Transverse colon (tissue), 4 donors: ENCODE data around the gene CHTF18. TPM values are rescaled to one million over a fixed set of nuclear protein-coding genes. Genes with fewer than 3 reads are reported as not detected.
"Not testable (repeated sequence)": the region's sequence is repeated elsewhere in the genome, so short reads cannot be mapped to it uniquely, and the experiment has no call there.

Source experiments
- DNase-seq: peaks from one replicate; pipeline ENCODE4 v3.0.0-alpha.2; 2019
- H3K27ac ChIP-seq, 4 donors: fragments of 200-600 bp; sonication (generic); 2 replicates each; pipeline ENCODE4 v1.5.1; 2016 to 2018; ENCODE audit warnings: inconsistent platforms in 4 of 4
- H3K27me3 ChIP-seq: fragments of 200-600 bp; sonication (generic); 2 replicates; pipeline ENCODE4 v1.5.1; 2017; ENCODE audit warnings: inconsistent platforms
- H3K36me3 ChIP-seq, 4 donors: fragments of 200-600 bp; sonication (generic); 2 replicates each; pipeline ENCODE4 v1.5.1; 2017 to 2019; ENCODE audit warnings: inconsistent platforms in 4 of 4
- H3K4me1 ChIP-seq, 4 donors: fragments of 200-600 bp; sonication (generic); 2 replicates each; pipeline ENCODE4 v1.5.1; 2017 to 2020; ENCODE audit warnings: inconsistent platforms in 4 of 4
- H3K4me3 ChIP-seq, 4 donors: fragments of 200-600 bp; sonication (generic); 1 replicate in 1 of 4; 2 replicates in 3 of 4; pipeline versions ENCODE4 v1.5.1 to v1.6.1; 2017 to 2019; ENCODE audit warnings: inconsistent platforms in 4 of 4
- H3K9me3 ChIP-seq, 2 donors: fragments of 200-600 bp; sonication (generic); 2 replicates each; pipeline ENCODE4 v1.5.1; 2017 to 2019; ENCODE audit warnings: inconsistent platforms in 2 of 2
- EP300 ChIP-seq: sonication (generic); formaldehyde crosslinking; IDR thresholded peaks from one replicate; pipeline ENCODE4 v1.6.1; 2017; ENCODE audit warnings: antibody characterized with exemption, low read depth
- POLR2A ChIP-seq: fragments of 450-650 bp; IDR thresholded peaks from one replicate; pipeline ENCODE4 v1.6.1; 2016; ENCODE audit warnings: antibody characterized with exemption, mild to moderate bottlenecking, moderate library complexity
- POLR2AphosphoS5 ChIP-seq, 3 donors: sonication (generic); formaldehyde crosslinking; IDR thresholded peaks; one replicate each; pipeline ENCODE4 v1.6.1; 2016; ENCODE audit warnings: antibody characterized with exemption in 3 of 3
- WGBS, 2 donors: methylation state at CpG; one replicate each; pipeline ENCODE4 v1.1.5; 2018; ENCODE audit warnings: low coverage in 1 of 2; 5-methylcytosine and 5-hydroxymethylcytosine counted together
- in situ Hi-C, 4 donors: fragments of 200-750 bp; cut with MboI; loops; one replicate each; pipeline versions ENCODE4 v1.15.0 to v1.15.1; 2017; ENCODE audit warnings: low sequenced_read_pairs in 3 of 4, low pct_ligation_motif_present in 1 of 4, low pct_unique_long_range_greater_than_20kb in 1 of 4
- intact Hi-C: fragments of 100-400 bp; cut with DNase I; formaldehyde crosslinking; loops from one replicate; pipeline ENCODE4 v1.15.1; 2023; ENCODE audit warnings: low total_unique reads
- total RNA-seq, 4 donors: library from RNA; depleted of rRNA; stranded (reverse); fragments of >200 nt; gene quantifications; one replicate each; pipeline ENCODE4 v1.1.0, GENCODE V29; 2016
- TF ChIP-seq, protein P1 (sequence below), 5 experiments: fragments of 200-600 bp in 3 of 5; fragments of 450-650 bp in 2 of 5; sonication (generic) in 3 of 5; IDR thresholded peaks; 1 replicate in 2 of 5; 2 replicates in 3 of 5; pipeline ENCODE4 v1.5.1; 2016 to 2017; ENCODE audit warnings: antibody characterized with exemption in 5 of 5, inconsistent platforms in 3 of 5, mild to moderate bottlenecking in 2 of 5, moderate library complexity in 1 of 5

CHTF18 gene
- total RNA-seq, 4 donors from 2014 or later, result 4.6 to 33.4 (median 12.9) TPM

DNA sequence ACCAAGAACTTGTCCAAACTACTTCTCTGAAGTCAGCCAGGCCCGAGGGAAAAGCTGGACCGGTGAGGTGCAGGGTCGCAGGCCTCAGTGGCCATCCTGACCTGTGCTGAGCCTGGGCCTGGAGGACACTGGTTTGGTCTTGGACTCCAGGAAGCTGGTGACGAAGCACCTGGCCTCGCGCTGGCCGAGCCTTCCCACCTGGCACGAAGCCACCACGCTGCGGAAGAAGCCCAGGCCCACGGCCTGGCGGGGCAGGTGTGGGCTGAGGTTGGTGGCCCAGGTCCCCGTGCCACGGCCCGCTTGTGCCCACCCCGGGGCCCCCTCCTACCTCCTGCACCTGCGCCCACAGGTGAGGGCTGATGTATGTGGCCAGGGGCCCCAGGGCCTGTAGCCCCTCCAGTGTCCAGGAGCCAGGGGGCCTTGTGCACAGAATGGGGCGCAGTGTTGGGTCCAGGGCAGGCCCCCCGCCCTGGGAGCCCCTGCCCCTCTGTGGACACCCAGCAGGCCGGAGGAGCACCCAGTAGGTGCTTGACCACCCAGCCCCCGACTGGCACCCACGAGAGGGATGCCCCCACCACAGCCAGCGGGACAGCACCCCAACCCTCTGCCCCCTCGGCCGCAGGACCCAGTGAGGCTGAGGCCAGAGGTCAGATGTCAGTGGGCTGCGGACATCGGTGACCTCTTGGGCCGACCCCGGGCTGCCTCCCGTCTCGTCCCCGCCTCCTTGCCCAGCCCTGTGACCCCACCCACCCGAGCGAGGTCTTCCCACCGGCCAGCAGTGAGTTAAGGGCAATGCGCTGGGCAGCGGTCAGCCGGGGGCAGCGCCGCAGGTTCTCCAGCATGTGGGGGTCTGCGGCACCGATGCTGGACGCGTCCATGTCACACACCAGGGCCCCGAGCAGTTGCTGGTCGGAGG, 14.1 kb upstream of the CHTF18 start:
- no peaks in the 10 kb centered on the region for H3K36me3 ChIP-seq
- no peak overlapping the region for H3K27ac ChIP-seq
- TF ChIP-seq POLR2AphosphoS5 (IDR thresholded peaks at IDR 0.05) (no peak), EP300 (no peak), POLR2A (no peak)
- TF ChIP-seq, protein P1, sequence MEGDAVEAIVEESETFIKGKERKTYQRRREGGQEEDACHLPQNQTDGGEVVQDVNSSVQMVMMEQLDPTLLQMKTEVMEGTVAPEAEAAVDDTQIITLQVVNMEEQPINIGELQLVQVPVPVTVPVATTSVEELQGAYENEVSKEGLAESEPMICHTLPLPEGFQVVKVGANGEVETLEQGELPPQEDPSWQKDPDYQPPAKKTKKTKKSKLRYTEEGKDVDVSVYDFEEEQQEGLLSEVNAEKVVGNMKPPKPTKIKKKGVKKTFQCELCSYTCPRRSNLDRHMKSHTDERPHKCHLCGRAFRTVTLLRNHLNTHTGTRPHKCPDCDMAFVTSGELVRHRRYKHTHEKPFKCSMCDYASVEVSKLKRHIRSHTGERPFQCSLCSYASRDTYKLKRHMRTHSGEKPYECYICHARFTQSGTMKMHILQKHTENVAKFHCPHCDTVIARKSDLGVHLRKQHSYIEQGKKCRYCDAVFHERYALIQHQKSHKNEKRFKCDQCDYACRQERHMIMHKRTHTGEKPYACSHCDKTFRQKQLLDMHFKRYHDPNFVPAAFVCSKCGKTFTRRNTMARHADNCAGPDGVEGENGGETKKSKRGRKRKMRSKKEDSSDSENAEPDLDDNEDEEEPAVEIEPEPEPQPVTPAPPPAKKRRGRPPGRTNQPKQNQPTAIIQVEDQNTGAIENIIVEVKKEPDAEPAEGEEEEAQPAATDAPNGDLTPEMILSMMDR (IDR thresholded peaks at IDR 0.05), result no peak
- no peak for DNase-seq
- 77% methylated on average over 30 of the region's 46 CpGs; no CpG with 5 or more reads in 1 of the 2 donors for WGBS, 2 donors
- no peaks in the 10 kb centered on the region for H3K9me3 ChIP-seq
- in situ Hi-C loops, result no loop called here
- no peak overlapping the region for H3K4me3 ChIP-seq
- intact Hi-C loops, result no loop called here
- peaks cover 47% of the 10 kb centered on the region for H3K27me3 ChIP-seq
- no peaks in the 10 kb centered on the region for H3K4me1 ChIP-seq

DNA sequence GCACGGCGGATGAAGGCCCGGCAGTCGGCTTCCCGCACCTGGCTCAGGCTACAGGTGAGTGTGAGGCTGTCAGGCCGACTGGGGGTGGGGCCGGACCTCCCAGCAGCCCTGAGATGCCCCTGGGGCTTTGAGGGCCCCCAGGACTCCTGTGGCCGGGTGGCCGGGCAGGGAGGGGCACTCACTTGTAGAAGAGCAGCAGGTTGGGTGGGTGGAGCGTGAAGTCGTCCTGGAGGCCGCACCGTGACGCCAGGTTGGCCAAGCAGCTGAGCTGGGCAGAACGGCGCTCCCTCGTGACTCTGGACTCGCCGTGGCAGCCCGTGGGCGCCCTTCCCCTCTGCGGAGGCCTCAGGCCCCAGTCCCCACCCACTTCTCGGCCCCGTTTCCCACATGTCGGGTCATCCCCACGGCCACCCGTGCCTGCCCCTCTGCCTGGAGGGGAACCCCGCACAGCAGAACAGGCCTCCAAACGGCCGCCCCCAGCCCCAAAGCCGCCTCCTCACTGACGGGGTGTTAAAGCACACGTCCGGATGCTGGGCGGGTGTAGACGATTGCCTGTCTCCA, 13.1 kb upstream of the CHTF18 start:
- no peak for TF ChIP-seq EP300
- TF ChIP-seq, protein P1 (IDR thresholded peaks at IDR 0.05), result no peak
- TF ChIP-seq POLR2A, result no peak
- H3K27me3 ChIP-seq, result peaks cover 54% of the 10 kb centered on the region
- 64% methylated on average over 28 of the region's 36 CpGs; no CpG with 5 or more reads in 1 of the 2 donors for WGBS, 2 donors
- H3K4me3 ChIP-seq, result no peak overlapping the region
- in situ Hi-C loops, result no loop called here
- no peaks in the 10 kb centered on the region for H3K36me3 ChIP-seq
- no peaks in the 10 kb centered on the region for H3K4me1 ChIP-seq
- H3K27ac ChIP-seq, result no peak overlapping the region
- intact Hi-C loops, result no loop called here
- H3K9me3 ChIP-seq, result no peaks in the 10 kb centered on the region
- DNase-seq, result no peak

DNA sequence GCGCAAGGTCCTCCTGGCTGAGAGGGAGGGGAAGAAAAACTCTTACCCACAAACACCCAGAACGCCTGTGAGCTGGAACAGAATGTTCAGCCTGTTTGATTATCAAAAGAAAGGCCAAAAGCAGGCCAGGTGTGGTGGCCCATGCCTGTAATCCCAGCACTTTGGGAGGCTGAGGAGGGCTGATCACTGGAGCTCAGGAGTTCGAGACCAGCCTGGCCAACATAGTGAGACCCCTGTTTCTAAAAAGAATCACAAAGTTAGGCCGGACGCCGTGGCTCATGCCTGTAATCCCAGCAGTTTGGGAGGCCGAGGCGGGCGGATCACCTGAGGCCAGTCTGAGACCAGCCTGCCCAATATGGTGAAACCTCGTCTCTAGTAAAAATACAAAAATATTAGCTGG, 12.1 kb upstream of the CHTF18 start:
- H3K4me3 ChIP-seq, in situ Hi-C loops, H3K27ac ChIP-seq, DNase-seq, H3K9me3 ChIP-seq, H3K4me1 ChIP-seq, H3K36me3 ChIP-seq, intact Hi-C loops: not testable (repeated sequence)
- 84% methylated on average over 10 of the region's 10 CpGs; no CpG with 5 or more reads in 1 of the 2 donors for WGBS, 2 donors
- H3K27me3 ChIP-seq, result peaks cover 58% of the 10 kb centered on the region

DNA sequence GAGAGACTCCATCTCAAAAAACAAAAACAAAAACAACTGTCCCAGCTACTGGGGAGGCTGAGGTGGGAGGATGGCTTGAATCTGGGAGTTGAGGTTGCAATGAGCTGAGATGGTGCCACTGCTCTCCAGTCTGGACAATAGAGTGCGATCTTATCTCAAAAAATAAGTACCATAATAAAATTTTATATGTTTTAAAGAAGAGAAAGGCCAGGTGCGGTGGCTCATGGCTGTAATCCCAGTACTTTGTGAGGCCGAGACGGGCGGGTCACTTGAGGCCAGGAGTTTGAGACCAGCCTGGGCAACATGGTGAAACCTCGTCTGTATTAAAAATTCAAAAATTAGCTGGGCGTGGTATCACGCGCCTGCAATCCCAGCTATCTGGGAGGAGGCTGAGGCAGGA, 11.6 kb upstream of the CHTF18 start:
- Histone ChIP-seq H3K4me1 (no peaks in the 10 kb centered on the region), H3K27me3 (peaks cover 63% of the 10 kb centered on the region), H3K4me3 (no peak overlapping the region), H3K36me3 (no peaks in the 10 kb centered on the region), H3K27ac (no peak overlapping the region), H3K9me3 (no peaks in the 10 kb centered on the region)
- intact Hi-C loops, result no loop called here
- no peak for DNase-seq
- 40 to 57% methylated on average over 2 to 9 of the region's 9 CpGs for WGBS, 2 donors
- in situ Hi-C loops, result no loop called here
- TF ChIP-seq POLR2AphosphoS5 (IDR thresholded peaks at IDR 0.05) (no peak), EP300 (no peak), POLR2A (no peak)
- TF ChIP-seq, protein P1 (IDR thresholded peaks at IDR 0.05), result no peak
